ENCODE measurements around the gene TMEM179. TPM values are rescaled to one million over a fixed set of nuclear protein-coding genes. Genes with fewer than 3 reads are reported as not detected.

TMEM179 gene
- total and polyA plus RNA-seq, 2 donors (not counting 1 experiment from before 2014, with no cell fraction given) = not detected

- H4K20me1 ChIP-seq (ENCODE audit: control insufficient read depth, insufficient read depth, low read length, poor library complexity, severe bottlenecking) = no peaks in the 10 kb centered on the region
- intact Hi-C loops (cut with micrococcal nuclease) = no loop called here
- peaks cover 31% of the 10 kb centered on the region for H3K27me3 Mint-ChIP-seq
- no peaks in the 10 kb centered on the region for H3K4me1 ChIP-seq (ENCODE audit: control insufficient read depth in 2 of 2, insufficient read depth in 2 of 2, low read length in 2 of 2)
- WGBS (ENCODE audit: insufficient coverage) = 29% methylated on average over 14 of the region's 14 CpGs
- H2AFZ ChIP-seq (ENCODE audit: insufficient read depth, low read depth, low read length, poor library complexity, severe bottlenecking) = no peak overlapping the region
- H3K27me3 ChIP-seq (replicated peaks in 1 of 4; ENCODE audit: control extremely low read depth in 1 of 4, control insufficient read depth in 3 of 4, insufficient read depth in 4 of 4, low read length in 3 of 4) = peaks cover 0 to 39% (median 2%) of the 10 kb centered on the region in 4 experiments
- ATAC-seq (ENCODE audit: low read depth) (no peak), DNase-seq (no peak)
- ChIA-PET POLR2A (no interaction called here), CTCF (no interaction called here)
- no peak overlapping the region for H3K9ac ChIP-seq (ENCODE audit: low read length)
- no peak for TF ChIP-seq CTCF (IDR thresholded peaks at IDR 0.05)
- TF ChIP-seq EZH2 (IDR thresholded peaks at IDR 0.05; ENCODE audit: borderline replicate concordance, insufficient read depth, low read depth, low read length, poor library complexity, severe bottlenecking) = no peak
- no peak overlapping the region for H3K27ac Mint-ChIP-seq
- H3K9me3 ChIP-seq (ENCODE audit: control extremely low read depth in 1 of 3, control insufficient read depth in 2 of 3, insufficient read depth in 1 of 3, low read length in 2 of 3) = peaks cover 0 to 5% (median 0%) of the 10 kb centered on the region in 3 donors
- H3K79me2 ChIP-seq (ENCODE audit: control insufficient read depth, insufficient read depth, low read length) = no peaks in the 10 kb centered on the region
- peaks cover 2% of the 10 kb centered on the region for H3K4me1 Mint-ChIP-seq
- no peaks in the 10 kb centered on the region for H3K36me3 ChIP-seq (replicated peaks in 1 of 2; ENCODE audit: control extremely low read depth in 1 of 2, control insufficient read depth in 1 of 2, extremely low read depth in 1 of 2, insufficient read depth in 2 of 2, low read length in 1 of 2)
- H3K4me2 ChIP-seq (replicated peaks; ENCODE audit: low read depth, low read length, poor library complexity, severe bottlenecking) = no peak overlapping the region
- no peaks in the 10 kb centered on the region for H3K9me3 Mint-ChIP-seq (ENCODE audit: insufficient read depth)
- no peak overlapping the region for H3K27ac ChIP-seq (ENCODE audit: low read length in 2 of 2)
- no peak overlapping the region for H3K4me3 ChIP-seq (ENCODE audit: control extremely low read depth in 1 of 5, extremely low read depth in 1 of 5, insufficient read depth in 1 of 5, low read depth in 2 of 5, low read length in 4 of 5)
- H3K4me3 Mint-ChIP-seq = no peak overlapping the region
These were observed 4.4 kb downstream of the TMEM179 start for GRCh38 chr14:104600141-104600643.

- CTCF ChIA-PET = no interaction called here
- H3K4me2 ChIP-seq (replicated peaks; ENCODE audit: low read depth, low read length, poor library complexity, severe bottlenecking) = no peak overlapping the region
- intact Hi-C loops (cut with micrococcal nuclease) = no loop called here
- POLR2A ChIA-PET = no interaction called here
- H2AFZ ChIP-seq (ENCODE audit: insufficient read depth, low read depth, low read length, poor library complexity, severe bottlenecking) = no peak overlapping the region
- H3K36me3 ChIP-seq (replicated peaks in 1 of 2; ENCODE audit: control extremely low read depth in 1 of 2, control insufficient read depth in 1 of 2, extremely low read depth in 1 of 2, insufficient read depth in 2 of 2, low read length in 1 of 2) = no peaks in the 10 kb centered on the region
- Mint-ChIP-seq H3K4me3 (no peak overlapping the region), H3K27ac (no peak overlapping the region), H3K27me3 (peaks cover 26% of the 10 kb centered on the region), H3K4me1 (peaks cover 2% of the 10 kb centered on the region), H3K9me3 (ENCODE audit: insufficient read depth) (no peaks in the 10 kb centered on the region)
- H3K9me3 ChIP-seq (ENCODE audit: control extremely low read depth in 1 of 3, control insufficient read depth in 2 of 3, insufficient read depth in 1 of 3, low read length in 2 of 3) = no peaks in the 10 kb centered on the region
- no peaks in the 10 kb centered on the region for H3K4me1 ChIP-seq (ENCODE audit: control insufficient read depth in 2 of 2, insufficient read depth in 2 of 2, low read length in 2 of 2)
- peaks cover 0 to 34% (median 0%) of the 10 kb centered on the region in 4 experiments for H3K27me3 ChIP-seq (replicated peaks in 1 of 4; ENCODE audit: control extremely low read depth in 1 of 4, control insufficient read depth in 3 of 4, insufficient read depth in 4 of 4, low read length in 3 of 4)
- no peak overlapping the region for H3K9ac ChIP-seq (ENCODE audit: low read length)
- no peak for DNase-seq
- H3K4me3 ChIP-seq (ENCODE audit: control extremely low read depth in 1 of 5, extremely low read depth in 1 of 5, insufficient read depth in 1 of 5, low read depth in 2 of 5, low read length in 4 of 5) = no peak overlapping the region
- H4K20me1 ChIP-seq (ENCODE audit: control insufficient read depth, insufficient read depth, low read length, poor library complexity, severe bottlenecking) = no peaks in the 10 kb centered on the region
- H3K79me2 ChIP-seq (ENCODE audit: control insufficient read depth, insufficient read depth, low read length) = no peaks in the 10 kb centered on the region
- no peak for TF ChIP-seq CTCF (IDR thresholded peaks at IDR 0.05)
- TF ChIP-seq EZH2 (IDR thresholded peaks at IDR 0.05; ENCODE audit: borderline replicate concordance, insufficient read depth, low read depth, low read length, poor library complexity, severe bottlenecking) = no peak
- no peak overlapping the region for H3K27ac ChIP-seq (ENCODE audit: low read length in 2 of 2)
- no peak for ATAC-seq (ENCODE audit: low read depth)
- WGBS (ENCODE audit: insufficient coverage) = 96% methylated on average over 7 of the region's 7 CpGs
These were observed 5.1 kb downstream of the TMEM179 start for GRCh38 chr14:104599446-104599845.

Data from B cell (primary cell).